ENCODE results near the gene GOLGA6A.

The GOLGA6A gene

GRCh38 chr15:74035121-74036017, 47.0 kb downstream of the GOLGA6A start:
- no peak for TF ChIP-seq EZH2phosphoT487 (conservative IDR thresholded peaks at IDR 0.05; ENCODE audit: low read length)
- TF ChIP-seq, protein P1, sequence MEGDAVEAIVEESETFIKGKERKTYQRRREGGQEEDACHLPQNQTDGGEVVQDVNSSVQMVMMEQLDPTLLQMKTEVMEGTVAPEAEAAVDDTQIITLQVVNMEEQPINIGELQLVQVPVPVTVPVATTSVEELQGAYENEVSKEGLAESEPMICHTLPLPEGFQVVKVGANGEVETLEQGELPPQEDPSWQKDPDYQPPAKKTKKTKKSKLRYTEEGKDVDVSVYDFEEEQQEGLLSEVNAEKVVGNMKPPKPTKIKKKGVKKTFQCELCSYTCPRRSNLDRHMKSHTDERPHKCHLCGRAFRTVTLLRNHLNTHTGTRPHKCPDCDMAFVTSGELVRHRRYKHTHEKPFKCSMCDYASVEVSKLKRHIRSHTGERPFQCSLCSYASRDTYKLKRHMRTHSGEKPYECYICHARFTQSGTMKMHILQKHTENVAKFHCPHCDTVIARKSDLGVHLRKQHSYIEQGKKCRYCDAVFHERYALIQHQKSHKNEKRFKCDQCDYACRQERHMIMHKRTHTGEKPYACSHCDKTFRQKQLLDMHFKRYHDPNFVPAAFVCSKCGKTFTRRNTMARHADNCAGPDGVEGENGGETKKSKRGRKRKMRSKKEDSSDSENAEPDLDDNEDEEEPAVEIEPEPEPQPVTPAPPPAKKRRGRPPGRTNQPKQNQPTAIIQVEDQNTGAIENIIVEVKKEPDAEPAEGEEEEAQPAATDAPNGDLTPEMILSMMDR (IDR thresholded peaks at IDR 0.05; ENCODE audit: insufficient read depth, low read length, poor library complexity, severe bottlenecking), result no peak
- Histone ChIP-seq H2AFZ (ENCODE audit: low read depth, low read length, severe bottlenecking) (no peak overlapping the region), H3K9me3 (ENCODE audit: insufficient read depth, low read length) (no peaks in the 10 kb centered on the region), H3K27me3 (ENCODE audit: low read length) (no peaks in the 10 kb centered on the region), H3K4me3 (ENCODE audit: insufficient read depth, low read length, poor library complexity, severe bottlenecking) (no peak overlapping the region), H3K4me2 (ENCODE audit: low read depth, low read length, poor library complexity, severe bottlenecking) (no peak overlapping the region), H4K20me1 (ENCODE audit: low read depth, low read length) (no peaks in the 10 kb centered on the region), H3F3A (ENCODE audit: insufficient read depth) (no peaks in the 10 kb centered on the region), H3K9me2 (replicated peaks; ENCODE audit: insufficient read depth, low read length) (no peaks in the 10 kb centered on the region), H3K36me3 (ENCODE audit: low read length) (no peaks in the 10 kb centered on the region), H3K79me2 (ENCODE audit: insufficient read depth, low read length) (no peaks in the 10 kb centered on the region), H3K9ac (ENCODE audit: low read length) (no peak overlapping the region), H3K27ac (ENCODE audit: low read depth, low read length) (no peak overlapping the region)

DNA sequence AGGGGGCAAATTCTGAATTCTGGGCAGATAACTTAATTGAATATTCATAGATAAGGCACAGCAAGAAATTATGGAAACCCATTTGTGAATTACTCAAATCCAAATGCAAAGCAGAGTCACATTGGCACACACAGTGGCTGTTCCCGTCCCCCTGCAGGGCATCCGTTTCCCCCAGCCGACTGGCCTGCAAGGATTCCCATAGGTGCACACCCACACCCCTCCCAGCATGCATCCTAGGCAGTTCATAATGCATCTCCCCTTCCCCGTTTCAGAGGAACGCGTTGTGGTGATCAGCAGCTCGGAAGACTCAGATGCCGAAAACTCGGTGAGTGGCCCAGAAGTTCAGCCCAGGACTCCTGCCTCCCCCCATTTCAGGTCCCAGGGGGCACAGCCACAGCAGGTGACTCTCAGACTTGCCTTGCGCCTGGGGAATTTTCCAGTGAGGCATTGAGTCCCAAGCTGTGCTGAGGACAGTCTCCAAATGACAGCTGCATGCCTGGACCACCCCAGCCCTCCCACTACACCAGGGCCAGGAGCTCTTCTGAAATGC, 48.1 kb downstream of the GOLGA6A start:
- Histone ChIP-seq H3K9ac (ENCODE audit: low read length) (no peak overlapping the region), H3K9me3 (ENCODE audit: insufficient read depth, low read length) (no peaks in the 10 kb centered on the region), H3K27ac (ENCODE audit: low read depth, low read length) (no peak overlapping the region), H3K36me3 (ENCODE audit: low read length) (no peaks in the 10 kb centered on the region), H3F3A (ENCODE audit: insufficient read depth) (no peaks in the 10 kb centered on the region), H3K27me3 (ENCODE audit: low read length) (no peaks in the 10 kb centered on the region), H3K79me2 (ENCODE audit: insufficient read depth, low read length) (no peaks in the 10 kb centered on the region), H3K4me2 (ENCODE audit: low read depth, low read length, poor library complexity, severe bottlenecking) (no peak overlapping the region), H2AFZ (ENCODE audit: low read depth, low read length, severe bottlenecking) (no peak overlapping the region), H3K9me2 (replicated peaks; ENCODE audit: insufficient read depth, low read length) (no peaks in the 10 kb centered on the region), H4K20me1 (ENCODE audit: low read depth, low read length) (no peaks in the 10 kb centered on the region), H3K4me3 (ENCODE audit: insufficient read depth, low read length, poor library complexity, severe bottlenecking) (no peak overlapping the region)
- TF ChIP-seq EZH2phosphoT487 (conservative IDR thresholded peaks at IDR 0.05; ENCODE audit: low read length), result no peak
- TF ChIP-seq, protein P1 (IDR thresholded peaks at IDR 0.05; ENCODE audit: insufficient read depth, low read length, poor library complexity, severe bottlenecking), result no peak

- Histone ChIP-seq H4K20me1 (ENCODE audit: low read depth, low read length) (no peaks in the 10 kb centered on the region), H3K9me2 (replicated peaks; ENCODE audit: insufficient read depth, low read length) (no peaks in the 10 kb centered on the region), H3K9me3 (ENCODE audit: insufficient read depth, low read length) (no peaks in the 10 kb centered on the region), H2AFZ (ENCODE audit: low read depth, low read length, severe bottlenecking) (no peak overlapping the region), H3K36me3 (ENCODE audit: low read length) (peaks cover 2% of the 10 kb centered on the region; the same call in 1 of the 2 replicates), H3K79me2 (ENCODE audit: insufficient read depth, low read length) (no peaks in the 10 kb centered on the region), H3F3A (ENCODE audit: insufficient read depth) (no peaks in the 10 kb centered on the region), H3K4me3 (ENCODE audit: insufficient read depth, low read length, poor library complexity, severe bottlenecking) (no peak overlapping the region), H3K4me2 (ENCODE audit: low read depth, low read length, poor library complexity, severe bottlenecking) (no peak overlapping the region), H3K9ac (ENCODE audit: low read length) (no peak overlapping the region), H3K27ac (ENCODE audit: low read depth, low read length) (no peak overlapping the region), H3K27me3 (ENCODE audit: low read length) (no peaks in the 10 kb centered on the region)
- TF ChIP-seq, protein P1 (IDR thresholded peaks at IDR 0.05; ENCODE audit: insufficient read depth, low read length, poor library complexity, severe bottlenecking), result no peak
- no peak for TF ChIP-seq EZH2phosphoT487 (conservative IDR thresholded peaks at IDR 0.05; ENCODE audit: low read length)
Measured at GRCh38 chr15:74032606-74033561, 49.5 kb downstream of the GOLGA6A start.

All from SU-DHL-6 (cell line).